ENCODE measurements around the gene ADAM12.

DNA sequence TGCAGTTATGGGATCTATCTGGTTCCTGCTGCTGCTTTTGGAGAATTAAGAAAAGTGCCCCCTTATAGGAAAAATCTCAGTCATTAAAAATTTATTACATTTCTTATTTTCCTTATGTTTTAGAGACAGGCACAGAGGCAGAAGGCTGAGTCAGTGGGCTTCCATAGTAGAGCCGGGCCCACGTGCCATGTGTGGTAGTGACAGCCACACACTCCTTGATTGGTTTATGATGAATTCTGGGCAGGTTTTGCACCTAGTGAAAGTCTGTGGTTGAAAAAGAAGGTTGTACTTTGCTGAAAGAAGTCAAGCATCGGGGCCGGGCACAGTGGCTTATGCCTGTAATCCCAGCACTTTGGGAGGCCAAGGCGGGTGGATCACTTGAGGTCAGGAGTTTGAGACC lies 382.0 kb downstream of the ADAM12 start:
- TF ChIP-seq CTCF (IDR thresholded peaks at IDR 0.05; ENCODE audit: insufficient read depth, low read depth, low read length) (no peak), EZH2 (IDR thresholded peaks at IDR 0.05; ENCODE audit: insufficient read depth, low read length) (no peak)

All from astrocyte (in vitro differentiated cells and primary cell).